GM12864 (cell line): ENCODE data around the gene OR7E24.
"Not testable (repeated sequence)": the region's sequence is repeated elsewhere in the genome, so short reads cannot be mapped to it uniquely, and the experiment has no call there.

ENCODE experiments used
- DNase-seq: peaks from one replicate; pipeline ENCODE4 v3.0.0-alpha.2; 2011; ENCODE audit warnings: low read depth
- H3K4me3 ChIP-seq: 2 replicates; pipeline ENCODE4 v1.5.1; 2011; ENCODE audit warnings: mild to moderate bottlenecking, low read depth, low read length, control low read depth
- CTCF ChIP-seq: IDR thresholded peaks from 2 replicates; pipeline ENCODE4 v1.5.1; 2011; ENCODE audit warnings: low read depth, mild to moderate bottlenecking, moderate library complexity, low read length, control low read depth, inconsistent platforms; ENCODE audit errors: missing control alignments

The OR7E24 gene

DNA sequence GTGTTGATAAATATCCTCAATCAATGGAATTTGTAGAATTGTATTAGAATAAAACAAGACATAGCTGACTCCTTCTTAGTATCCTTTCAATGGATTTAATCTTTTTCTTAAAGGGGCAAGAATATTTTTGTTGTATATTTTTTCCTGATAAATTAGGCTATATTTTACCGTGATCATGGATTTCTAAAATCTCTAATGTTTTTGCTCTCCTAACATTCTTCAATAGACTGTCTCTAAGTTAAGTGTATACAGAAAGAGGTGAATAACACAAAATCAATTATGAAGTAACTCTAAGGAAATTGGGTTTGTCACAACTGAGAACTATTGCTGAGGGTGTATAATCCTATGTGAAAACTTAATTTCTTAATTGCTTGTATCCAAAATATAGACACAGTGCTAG is at the start of gene OR7E24:
TSS of gene OR7E24 (plus strand) at position 301 of the 400 bp plus-strand sequence. CDS start 114 bp downstream, outside the sequence.
- H3K4me3 ChIP-seq: no peak within 1 kb of the TSS
- no peak for TF ChIP-seq CTCF
- DNase-seq: no peak

- peak; percentile 4 for DNase-seq
- H3K4me3 ChIP-seq: peak overlapping the region; percentile 30
- peak; percentile 91 for TF ChIP-seq CTCF
Observed at GRCh38 chr19:9205501-9206113, 45.1 kb upstream of the OR7E24 start.

- no peak for TF ChIP-seq CTCF
- no peak for DNase-seq
- no peak within 1 kb of the TSS for H3K4me3 ChIP-seq
Observed at GRCh38 chr19:9219489-9219888, 31.2 kb upstream of the OR7E24 start, which contains the start of gene OR7D4. Gene OR7D4 (minus strand): TSS chr19:9219589. CDS start chr19:9214837, 4,752 bp downstream.

DNA sequence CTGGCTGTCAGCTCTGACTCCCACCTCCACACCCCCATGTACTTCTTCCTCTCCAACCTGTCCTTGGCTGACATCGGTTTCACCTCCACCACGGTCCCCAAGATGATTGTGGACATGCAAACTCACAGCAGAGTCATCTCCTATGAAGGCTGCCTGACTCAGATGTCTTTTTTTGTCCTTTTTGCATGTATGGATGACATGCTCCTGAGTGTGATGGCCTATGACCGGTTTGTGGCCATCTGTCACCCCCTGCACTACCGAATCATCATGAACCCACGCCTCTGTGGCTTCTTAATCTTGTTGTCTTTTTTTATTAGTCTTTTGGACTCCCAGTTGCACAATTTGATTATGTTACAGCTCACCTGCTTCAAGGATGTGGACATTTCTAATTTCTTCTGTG is 506 bp downstream of the OR7E24 start:
- no peak overlapping the region for H3K4me3 ChIP-seq
- no peak for TF ChIP-seq CTCF
- DNase-seq: no peak

- not testable (repeated sequence) for H3K4me3 ChIP-seq, DNase-seq
Observed at GRCh38 chr19:9283485-9283884, 32.8 kb downstream of the OR7E24 start.

GRCh38 chr19:9289231-9289884 is 38.6 kb downstream of the OR7E24 start:
- TF ChIP-seq CTCF: no peak
- no peak for DNase-seq
- no peak overlapping the region for H3K4me3 ChIP-seq

GRCh38 chr19:9295411-9295849 is 44.7 kb downstream of the OR7E24 start:
- H3K4me3 ChIP-seq: no peak overlapping the region
- no peak for TF ChIP-seq CTCF
- no peak for DNase-seq
